ENCODE measurements around the gene ASB3. TPM values are rescaled to one million over a fixed set of nuclear protein-coding genes. Genes with fewer than 3 reads are reported as not detected.

Gene ASB3
- total and polyA plus RNA-seq, 8 donors, result 0.58 to 53.6 (median 5.7) TPM

DNA sequence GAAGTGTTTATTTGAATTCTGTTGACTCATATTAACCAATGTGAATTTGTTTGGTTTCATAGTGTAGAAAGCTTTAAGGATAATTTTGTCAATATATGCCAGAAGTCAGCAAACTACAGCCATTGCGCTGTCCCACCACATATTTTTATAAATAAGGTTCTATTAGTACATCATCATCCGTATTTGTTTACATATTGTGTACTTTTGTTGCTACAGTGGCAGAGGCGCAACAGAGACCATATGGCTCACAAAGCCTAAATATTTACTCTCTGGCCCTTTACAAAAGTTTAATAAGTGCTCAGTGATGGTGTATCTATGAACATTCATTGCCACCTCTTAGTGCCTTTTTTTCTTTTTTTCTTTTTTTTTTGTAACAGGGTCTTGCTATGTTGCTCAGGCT, 6.5 kb upstream of the ASB3 start:
- 65 to 85% (median 73%) methylated on average over 3 of the region's 3 CpGs for WGBS, 5 donors
- DNase-seq, result no peak
- intact Hi-C loops (cut with DNase I; ENCODE audit: low total_unique reads), result no loop called here
- Histone ChIP-seq H3K27me3 (no peaks in the 10 kb centered on the region), H3K27ac (no peak overlapping the region), H3K4me3 (no peak overlapping the region), H3K36me3 (peaks cover 20 to 43% (median 40%) of the 10 kb centered on the region in 4 donors), H3K9me3 (no peaks in the 10 kb centered on the region), H3K4me1 (peaks cover 4 to 42% (median 15%) of the 10 kb centered on the region in 4 donors)
- TF ChIP-seq EP300 (IDR thresholded peaks at IDR 0.05) (no peak), CTCF (IDR thresholded peaks at IDR 0.05) (no peak), POLR2A (IDR thresholded peaks at IDR 0.05) (no peak), POLR2AphosphoS5 (IDR thresholded peaks at IDR 0.05) (no peak)

GRCh38 chr2:53787614-53788289, 999 bp upstream of the ASB3 start:
- Histone ChIP-seq H3K27ac (peak overlapping the region; percentile 78 to 90 (median 85)), H3K4me3 (peak overlapping the region; percentile 77 to 95 (median 85)), H3K9me3 (no peaks in the 10 kb centered on the region), H3K27me3 (no peaks in the 10 kb centered on the region), H3K36me3 (no peaks in the 10 kb centered on the region), H3K4me1 (peaks cover 22 to 64% (median 51%) of the 10 kb centered on the region in 4 donors)
- DNase-seq, result peak in 1 of 2 donors; percentile 35
- WGBS, 5 donors, result 2 to 3% (median 2%) methylated on average over 17 of the region's 17 CpGs
- TF ChIP-seq POLR2AphosphoS5 (IDR thresholded peaks at IDR 0.05), result no peak
- TF ChIP-seq EP300 (IDR thresholded peaks at IDR 0.05), result no peak
- TF ChIP-seq POLR2A (IDR thresholded peaks at IDR 0.05), result no peak
- TF ChIP-seq CTCF (IDR thresholded peaks at IDR 0.05), result no peak
- intact Hi-C loops (cut with DNase I; ENCODE audit: low total_unique reads), result no loop called here

GRCh38 chr2:53786352-53786704, 425 bp downstream of the ASB3 start:
- Histone ChIP-seq H3K4me3 (peak overlapping the region; percentile 77 to 95 (median 85)), H3K27me3 (no peaks in the 10 kb centered on the region), H3K27ac (peak overlapping the region; percentile 78 to 90 (median 85)), H3K36me3 (peaks cover 0 to 14% (median 4%) of the 10 kb centered on the region in 4 donors), H3K9me3 (no peaks in the 10 kb centered on the region), H3K4me1 (peaks cover 22 to 69% (median 54%) of the 10 kb centered on the region in 4 donors)
- TF ChIP-seq CTCF (IDR thresholded peaks at IDR 0.05), result no peak
- DNase-seq, result peak in 1 of 2 donors; percentile 70
- intact Hi-C loops (cut with DNase I; ENCODE audit: low total_unique reads), result no loop called here
- WGBS, 5 donors, result 0 to 1% (median 1%) methylated on average over 18 of the region's 18 CpGs

DNA sequence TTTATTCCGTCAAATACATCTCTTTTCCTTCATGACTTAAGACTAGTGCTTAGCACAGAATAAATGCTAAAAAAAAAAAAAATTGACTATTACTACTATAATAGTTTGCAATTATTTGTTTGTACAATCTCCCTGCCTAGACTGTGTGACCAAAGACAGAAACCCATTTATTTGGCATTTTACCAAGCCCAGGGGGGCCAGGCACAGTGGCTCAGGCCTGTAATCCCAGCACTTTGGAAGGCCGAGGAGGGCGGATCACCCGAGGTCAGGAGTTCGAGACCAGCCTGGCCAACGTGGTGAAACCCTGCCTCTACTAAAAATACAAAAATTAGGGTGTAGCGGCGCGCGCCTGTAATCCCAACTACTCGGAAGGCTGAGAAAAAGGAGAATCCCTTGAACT, 1.4 kb downstream of the ASB3 start:
- TF ChIP-seq CTCF (IDR thresholded peaks at IDR 0.05) (no peak), POLR2AphosphoS5 (IDR thresholded peaks at IDR 0.05) (no peak), EP300 (IDR thresholded peaks at IDR 0.05) (no peak), POLR2A (IDR thresholded peaks at IDR 0.05) (no peak)
- no peak for DNase-seq
- H3K4me1 ChIP-seq, result peaks cover 22 to 62% (median 54%) of the 10 kb centered on the region in 4 donors
- intact Hi-C loops (cut with DNase I; ENCODE audit: low total_unique reads), result no loop called here
- no peak overlapping the region for H3K27ac ChIP-seq
- H3K9me3 ChIP-seq, result no peaks in the 10 kb centered on the region
- no peaks in the 10 kb centered on the region for H3K27me3 ChIP-seq
- H3K36me3 ChIP-seq, result peaks cover 0 to 15% (median 5%) of the 10 kb centered on the region in 4 donors
- WGBS, 5 donors, result 54 to 69% (median 61%) methylated on average over 11 of the region's 11 CpGs
- H3K4me3 ChIP-seq, result peak overlapping the region; percentile 77 to 95 (median 85)

Measured in stomach (tissue), 9 donors.